Trophoblast cell (in vitro differentiated cells and primary cell): ENCODE data around the gene CDH11.

Experiments used
- DNase-seq, 2 donors: peaks; one replicate each; pipeline ENCODE4 v3.0.0-alpha.2; 2016
- H2AFZ ChIP-seq: 2 replicates; pipeline ENCODE4 v1.6.1; 2013; ENCODE audit warnings: low read length, moderate library complexity, mild to moderate bottlenecking; ENCODE audit not compliant: insufficient read depth, poor library complexity
- H2AK5ac ChIP-seq: 2 replicates; pipeline ENCODE4 v1.6.1; 2013; ENCODE audit warnings: mild to moderate bottlenecking, low read length
- H2BK120ac ChIP-seq: 2 replicates; pipeline ENCODE4 v1.6.1; 2013; ENCODE audit warnings: low read length, mild to moderate bottlenecking, moderate library complexity; ENCODE audit not compliant: insufficient read depth, poor library complexity
- H2BK12ac ChIP-seq: 2 replicates; pipeline ENCODE4 v1.6.1; 2013; ENCODE audit warnings: mild to moderate bottlenecking, low read length, moderate library complexity
- H2BK5ac ChIP-seq: 2 replicates; pipeline ENCODE4 v1.6.1; 2013; ENCODE audit warnings: low read length, low read depth, moderate library complexity, mild to moderate bottlenecking; ENCODE audit not compliant: poor library complexity
- H3K14ac ChIP-seq: 2 replicates; pipeline ENCODE4 v1.6.1; 2013; ENCODE audit warnings: mild to moderate bottlenecking, low read length
- H3K18ac ChIP-seq: 2 replicates; pipeline ENCODE4 v1.6.1; 2013; ENCODE audit warnings: mild to moderate bottlenecking, low read length
- H3K23ac ChIP-seq: 2 replicates; pipeline ENCODE4 v1.6.1; 2013; ENCODE audit warnings: low read length
- H3K27ac ChIP-seq: 2 replicates; pipeline ENCODE4 v1.5.1; 2013; ENCODE audit warnings: low read depth, mild to moderate bottlenecking, inconsistent platforms, low read length, moderate library complexity
- H3K27me3 ChIP-seq: 2 replicates; pipeline ENCODE4 v1.6.1; 2013; ENCODE audit warnings: inconsistent platforms, mild to moderate bottlenecking, low read length, moderate library complexity; ENCODE audit not compliant: insufficient read depth
- H3K36me3 ChIP-seq, 2 experiments: 1 replicate in 1 of 2; 2 replicates in 1 of 2; pipeline ENCODE4 v1.6.1; 2013; ENCODE audit warnings: low read length in 2 of 2, mild to moderate bottlenecking in 2 of 2, moderate library complexity in 1 of 2; ENCODE audit not compliant: insufficient read depth in 2 of 2, control insufficient read depth in 1 of 2
- H3K4ac ChIP-seq: 2 replicates; pipeline ENCODE4 v1.6.1; 2013; ENCODE audit warnings: low read depth, mild to moderate bottlenecking, low read length, moderate library complexity
- H3K4me1 ChIP-seq, 2 experiments: 1 replicate in 1 of 2; 2 replicates in 1 of 2; pipeline ENCODE4 v1.6.1; 2013; ENCODE audit warnings: low read length in 2 of 2, mild to moderate bottlenecking in 2 of 2, moderate library complexity in 1 of 2; ENCODE audit not compliant: insufficient read depth in 2 of 2, control insufficient read depth in 1 of 2
- H3K4me2 ChIP-seq: 2 replicates; pipeline ENCODE4 v1.6.1; 2013; ENCODE audit warnings: inconsistent platforms, mild to moderate bottlenecking, low read length, moderate library complexity
- H3K4me3 ChIP-seq: 2 replicates; pipeline ENCODE4 v1.5.1; 2013; ENCODE audit warnings: mild to moderate bottlenecking, low read depth, low read length, inconsistent platforms
- H3K79me1 ChIP-seq: one replicate; pipeline ENCODE4 v1.6.1; 2013; ENCODE audit warnings: low read length
- H3K79me2 ChIP-seq: 2 replicates; pipeline ENCODE4 v1.6.1; 2013; ENCODE audit warnings: low read length, mild to moderate bottlenecking; ENCODE audit not compliant: control insufficient read depth, insufficient read depth, poor library complexity
- H3K9ac ChIP-seq: 2 replicates; pipeline ENCODE4 v1.6.1; 2013; ENCODE audit warnings: mild to moderate bottlenecking, low read length
- H3K9me3 ChIP-seq: 2 replicates; pipeline ENCODE4 v1.6.1; 2013; ENCODE audit warnings: low read depth, mild to moderate bottlenecking, control low read depth, inconsistent platforms, low read length; ENCODE audit not compliant: insufficient read depth
- H4K12ac ChIP-seq: 2 replicates; pipeline ENCODE4 v1.6.1; 2013; ENCODE audit warnings: low read depth, mild to moderate bottlenecking, low read length, moderate library complexity
- H4K8ac ChIP-seq: 2 replicates; pipeline ENCODE4 v1.6.1; 2013; ENCODE audit warnings: low read depth, mild to moderate bottlenecking, low read length, moderate library complexity
- H4K91ac ChIP-seq: one replicate; pipeline ENCODE4 v1.6.1; 2013; ENCODE audit warnings: low read depth, mild to moderate bottlenecking, low read length, moderate library complexity
- WGBS: extraction: QIAGEN DNeasy Blood & Tissue Kit; methylation state at CpG from one replicate; pipeline ENCODE4 v1.1.7; 2013; ENCODE audit warnings: missing lambda C conversion rate; ENCODE audit not compliant: insufficient read length, insufficient coverage; ENCODE audit errors: extremely low coverage; 5-methylcytosine and 5-hydroxymethylcytosine counted together

CDH11 gene

GRCh38 chr16:64952177-64952576 lies 169.7 kb downstream of the CDH11 start:
- Histone ChIP-seq H2BK5ac (no peak overlapping the region), H2AK5ac (no peak overlapping the region), H3K4ac (no peak overlapping the region), H4K8ac (no peak overlapping the region), H3K4me1 (no peaks in the 10 kb centered on the region), H4K12ac (no peak overlapping the region), H3K79me2 (no peaks in the 10 kb centered on the region), H2BK12ac (no peak overlapping the region), H3K27ac (no peak overlapping the region), H4K91ac (no peak overlapping the region), H3K14ac (no peak overlapping the region), H3K9me3 (peaks cover 3% of the 10 kb centered on the region), H2AFZ (no peak overlapping the region), H3K18ac (no peak overlapping the region), H3K4me3 (no peak overlapping the region), H3K27me3 (no peaks in the 10 kb centered on the region), H3K36me3 (peaks cover 17 to 35% of the 10 kb centered on the region in 2 experiments), H3K9ac (no peak overlapping the region), H2BK120ac (no peak overlapping the region), H3K23ac (no peak overlapping the region), H3K79me1 (no peaks in the 10 kb centered on the region), H3K4me2 (no peak overlapping the region)
- peak in 1 of 2 donors; percentile 2 for DNase-seq

- Histone ChIP-seq H2AFZ (no peak overlapping the region), H2BK12ac (no peak overlapping the region), H4K12ac (no peak overlapping the region), H3K9me3 (peaks cover 3% of the 10 kb centered on the region), H4K8ac (no peak overlapping the region), H3K4me3 (no peak overlapping the region), H2BK5ac (no peak overlapping the region), H2BK120ac (no peak overlapping the region), H3K27me3 (no peaks in the 10 kb centered on the region), H3K4ac (no peak overlapping the region), H3K4me1 (no peaks in the 10 kb centered on the region), H3K9ac (no peak overlapping the region), H4K91ac (no peak overlapping the region), H3K23ac (no peak overlapping the region), H3K79me2 (no peaks in the 10 kb centered on the region), H3K4me2 (no peak overlapping the region), H3K27ac (no peak overlapping the region), H3K14ac (no peak overlapping the region), H3K36me3 (peaks cover 15 to 32% of the 10 kb centered on the region in 2 experiments), H3K18ac (no peak overlapping the region), H2AK5ac (no peak overlapping the region), H3K79me1 (no peaks in the 10 kb centered on the region)
- no peak for DNase-seq
- WGBS: no CpG with 5 or more reads among the region's 8 CpGs
Observed at GRCh38 chr16:64951193-64951592, 170.7 kb downstream of the CDH11 start.

GRCh38 chr16:64950731-64951130 lies 171.1 kb downstream of the CDH11 start:
- Histone ChIP-seq H3K79me1 (no peaks in the 10 kb centered on the region), H2BK12ac (no peak overlapping the region), H3K14ac (no peak overlapping the region), H2BK5ac (no peak overlapping the region), H3K27me3 (no peaks in the 10 kb centered on the region), H3K4ac (no peak overlapping the region), H3K9ac (peak overlapping the region; percentile 47), H3K4me1 (no peaks in the 10 kb centered on the region), H4K12ac (no peak overlapping the region), H4K91ac (no peak overlapping the region), H2BK120ac (no peak overlapping the region), H3K23ac (no peak overlapping the region), H3K9me3 (peaks cover 3% of the 10 kb centered on the region), H2AFZ (no peak overlapping the region), H3K36me3 (peaks cover 15 to 32% of the 10 kb centered on the region in 2 experiments), H3K4me2 (no peak overlapping the region), H3K27ac (no peak overlapping the region), H3K79me2 (no peaks in the 10 kb centered on the region), H3K18ac (no peak overlapping the region), H4K8ac (no peak overlapping the region), H2AK5ac (no peak overlapping the region), H3K4me3 (no peak overlapping the region)
- WGBS: no CpG with 5 or more reads among the region's 25 CpGs
- no peak for DNase-seq

GRCh38 chr16:64950262-64950661 lies 171.6 kb downstream of the CDH11 start:
- H3K18ac ChIP-seq: no peak overlapping the region
- no peak overlapping the region for H3K4me2 ChIP-seq
- H3K14ac ChIP-seq: no peak overlapping the region
- no peak overlapping the region for H2BK120ac ChIP-seq
- no peak overlapping the region for H3K4me3 ChIP-seq
- no peak overlapping the region for H2AFZ ChIP-seq
- peaks cover 3% of the 10 kb centered on the region for H3K9me3 ChIP-seq
- H4K12ac ChIP-seq: no peak overlapping the region
- H3K9ac ChIP-seq: no peak overlapping the region
- H3K27ac ChIP-seq: no peak overlapping the region
- WGBS: no CpG with 5 or more reads among the region's 7 CpGs
- H3K23ac ChIP-seq: no peak overlapping the region
- no peak overlapping the region for H3K4ac ChIP-seq
- H4K91ac ChIP-seq: no peak overlapping the region
- no peaks in the 10 kb centered on the region for H3K79me1 ChIP-seq
- H4K8ac ChIP-seq: no peak overlapping the region
- H2BK12ac ChIP-seq: no peak overlapping the region
- no peaks in the 10 kb centered on the region for H3K4me1 ChIP-seq
- no peaks in the 10 kb centered on the region for H3K27me3 ChIP-seq
- H2BK5ac ChIP-seq: no peak overlapping the region
- H3K79me2 ChIP-seq: no peaks in the 10 kb centered on the region
- H3K36me3 ChIP-seq: peaks cover 15 to 30% of the 10 kb centered on the region in 2 experiments
- no peak overlapping the region for H2AK5ac ChIP-seq
- DNase-seq: no peak
